Measurements from ENCODE around the gene RNLS.
"Not testable (repeated sequence)": the region's sequence is repeated elsewhere in the genome, so short reads cannot be mapped to it uniquely, and the experiment has no call there.

The RNLS gene

DNA sequence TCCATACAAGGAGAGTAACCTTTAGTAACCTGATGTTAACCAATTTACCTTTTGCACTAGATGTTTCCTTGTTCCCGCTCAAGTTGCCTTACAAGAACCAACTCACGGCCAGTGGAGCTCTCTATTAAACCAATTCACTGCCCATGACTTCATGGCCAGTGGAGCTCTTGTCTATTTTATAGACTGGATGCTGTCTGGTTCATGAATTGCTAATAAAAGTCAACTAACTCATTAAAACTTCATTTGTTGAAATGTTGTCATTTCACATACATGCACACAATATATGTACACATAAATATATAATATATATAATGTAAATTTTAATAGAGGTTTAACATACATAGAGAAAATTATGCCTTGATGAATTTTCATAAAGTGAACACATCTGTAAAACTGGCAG is 216.3 kb downstream of the RNLS start:
- FAIRE-seq: no peak
- TF ChIP-seq, protein P1, sequence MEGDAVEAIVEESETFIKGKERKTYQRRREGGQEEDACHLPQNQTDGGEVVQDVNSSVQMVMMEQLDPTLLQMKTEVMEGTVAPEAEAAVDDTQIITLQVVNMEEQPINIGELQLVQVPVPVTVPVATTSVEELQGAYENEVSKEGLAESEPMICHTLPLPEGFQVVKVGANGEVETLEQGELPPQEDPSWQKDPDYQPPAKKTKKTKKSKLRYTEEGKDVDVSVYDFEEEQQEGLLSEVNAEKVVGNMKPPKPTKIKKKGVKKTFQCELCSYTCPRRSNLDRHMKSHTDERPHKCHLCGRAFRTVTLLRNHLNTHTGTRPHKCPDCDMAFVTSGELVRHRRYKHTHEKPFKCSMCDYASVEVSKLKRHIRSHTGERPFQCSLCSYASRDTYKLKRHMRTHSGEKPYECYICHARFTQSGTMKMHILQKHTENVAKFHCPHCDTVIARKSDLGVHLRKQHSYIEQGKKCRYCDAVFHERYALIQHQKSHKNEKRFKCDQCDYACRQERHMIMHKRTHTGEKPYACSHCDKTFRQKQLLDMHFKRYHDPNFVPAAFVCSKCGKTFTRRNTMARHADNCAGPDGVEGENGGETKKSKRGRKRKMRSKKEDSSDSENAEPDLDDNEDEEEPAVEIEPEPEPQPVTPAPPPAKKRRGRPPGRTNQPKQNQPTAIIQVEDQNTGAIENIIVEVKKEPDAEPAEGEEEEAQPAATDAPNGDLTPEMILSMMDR (IDR thresholded peaks at IDR 0.05; ENCODE audit: insufficient read depth, missing control alignments): no peak
- no peak for DNase-seq (ENCODE audit: insufficient read length, low spot score)

DNA sequence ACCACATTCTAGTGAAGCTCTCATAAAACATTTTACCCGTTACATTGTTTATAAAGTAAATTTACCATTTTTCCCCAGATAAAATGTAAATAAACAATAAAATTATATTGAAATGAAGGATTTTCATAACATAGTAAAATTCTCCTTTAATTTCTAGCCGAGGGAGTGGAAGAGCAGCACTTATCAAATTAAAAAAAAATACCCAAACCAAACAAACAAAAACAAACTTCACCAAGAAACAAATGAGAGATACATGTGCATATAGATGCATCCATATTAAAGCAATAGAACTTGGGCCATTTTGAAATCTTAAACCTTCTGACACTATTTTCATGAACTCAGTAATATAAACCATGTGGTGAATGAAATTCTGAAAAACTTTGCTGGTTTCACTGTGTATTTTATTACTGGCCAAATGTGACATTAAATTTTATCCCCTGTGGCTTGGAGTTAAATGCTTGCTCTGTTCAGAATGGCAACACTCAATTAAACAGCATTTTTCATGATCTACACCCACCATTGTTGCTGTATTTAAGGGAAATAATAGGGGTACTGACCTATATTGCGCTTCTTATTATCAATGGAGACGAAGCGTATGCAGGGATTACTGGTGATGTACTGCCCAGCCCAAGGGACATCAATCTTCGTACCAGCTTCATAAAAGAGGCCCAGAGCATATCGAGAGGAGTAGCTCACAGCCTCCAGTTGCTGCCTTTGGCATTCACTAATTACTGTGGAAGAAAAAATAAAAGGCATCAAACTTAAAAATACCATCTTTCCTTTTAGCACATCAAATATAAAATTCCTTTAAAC is 220.9 kb downstream of the RNLS start:
- no peak for FAIRE-seq
- DNase-seq (ENCODE audit: insufficient read length, low spot score): no peak
- TF ChIP-seq, protein P1 (IDR thresholded peaks at IDR 0.05; ENCODE audit: insufficient read depth, missing control alignments): no peak

DNA sequence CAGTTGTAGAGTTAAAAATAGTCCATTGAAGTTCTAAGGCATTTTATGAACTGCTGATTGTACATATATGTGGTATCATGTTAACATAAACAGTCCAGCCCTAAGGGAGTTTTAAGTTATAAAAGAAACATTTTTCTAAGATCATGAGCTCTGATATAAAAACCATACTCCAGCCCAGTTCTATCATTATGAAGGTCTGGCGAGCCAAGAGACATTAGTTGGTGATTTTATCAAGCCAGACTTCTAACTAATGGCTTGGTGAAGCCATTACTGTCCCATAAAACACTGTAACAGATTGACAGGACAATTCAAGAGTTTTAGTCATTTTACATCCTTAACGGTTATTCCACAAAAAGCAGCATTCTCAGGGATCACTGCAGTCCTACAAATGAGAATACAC is 221.6 kb downstream of the RNLS start:
- FAIRE-seq: no peak
- no peak for DNase-seq (ENCODE audit: insufficient read length, low spot score)
- TF ChIP-seq, protein P1 (IDR thresholded peaks at IDR 0.05; ENCODE audit: insufficient read depth, missing control alignments): no peak

DNA sequence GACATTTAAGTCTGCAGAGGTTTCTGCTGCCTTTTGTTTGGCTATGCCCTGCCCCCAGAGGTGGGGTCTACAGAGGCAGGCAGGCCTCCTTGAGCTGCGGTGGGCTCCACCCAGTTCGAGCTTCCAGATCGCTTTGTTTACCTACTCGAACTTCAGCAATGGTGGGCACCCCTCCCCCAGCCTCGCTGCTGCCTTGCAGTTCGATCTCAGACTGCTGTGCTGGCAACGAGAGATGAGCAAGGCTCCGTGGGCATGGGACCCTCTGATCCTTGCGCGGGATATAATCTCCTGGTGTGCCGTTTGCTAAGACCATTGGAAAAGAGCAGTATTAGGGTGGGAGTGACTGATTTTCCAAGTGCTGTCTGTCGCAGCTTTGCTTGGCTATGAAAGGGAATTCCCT is 227.4 kb downstream of the RNLS start:
- DNase-seq (ENCODE audit: insufficient read length, low spot score); FAIRE-seq: not testable (repeated sequence)

DNA sequence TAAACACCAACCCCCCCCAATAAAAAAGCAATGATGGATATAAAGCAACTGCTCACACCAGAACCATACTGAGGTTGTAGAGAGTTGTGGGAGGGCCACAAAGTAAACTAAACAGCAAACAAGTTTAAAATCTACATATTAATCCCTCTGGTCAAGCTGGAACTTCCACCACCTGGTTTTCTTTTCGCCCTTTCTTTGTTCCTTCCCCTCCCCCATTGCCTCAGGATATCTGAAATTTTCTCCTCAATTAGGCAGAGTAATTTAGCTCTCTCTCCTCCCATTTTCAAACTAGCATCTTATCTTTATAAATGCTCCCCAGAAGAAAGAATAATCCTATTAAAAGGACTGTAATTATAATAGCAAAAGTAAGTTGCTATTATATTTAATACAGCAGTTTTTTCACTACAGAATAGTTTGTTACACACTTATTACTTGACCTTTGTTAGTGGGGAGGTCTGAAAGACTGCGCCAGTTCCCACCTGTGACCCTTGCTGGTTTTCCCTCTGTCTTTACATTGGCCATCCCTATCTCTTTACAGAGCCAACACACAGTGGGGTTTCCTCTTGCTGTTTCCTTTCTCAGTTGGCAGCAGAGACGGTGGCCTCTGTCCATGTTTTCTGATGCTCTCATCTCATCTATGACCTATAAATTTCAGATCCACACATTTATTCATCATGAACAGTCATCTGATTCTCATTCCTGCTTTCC is 235.4 kb downstream of the RNLS start:
- TF ChIP-seq, protein P1 (IDR thresholded peaks at IDR 0.05; ENCODE audit: insufficient read depth, missing control alignments): no peak
- FAIRE-seq: no peak
- no peak for DNase-seq (ENCODE audit: insufficient read length, low spot score)

DNA sequence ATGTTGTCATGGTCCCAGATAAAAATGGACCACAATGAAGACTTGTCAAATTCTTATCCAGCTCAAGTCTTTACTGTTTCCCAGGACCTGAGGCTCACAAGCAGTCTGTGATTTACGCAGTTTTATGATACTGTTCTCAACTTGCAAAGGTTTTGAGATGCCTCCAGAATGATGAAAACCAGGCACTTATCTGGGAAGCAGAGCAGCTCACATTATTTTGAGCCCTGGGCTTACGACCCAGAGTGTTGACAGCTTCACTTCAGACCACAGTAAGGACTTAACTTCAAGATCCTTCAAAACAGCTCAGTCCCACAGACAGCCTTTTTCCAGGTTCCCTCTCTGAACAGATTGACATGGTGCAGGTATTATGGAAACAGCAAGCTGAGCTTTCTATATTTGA is 236.1 kb downstream of the RNLS start:
- no peak for FAIRE-seq
- TF ChIP-seq, protein P1 (IDR thresholded peaks at IDR 0.05; ENCODE audit: insufficient read depth, missing control alignments): no peak
- DNase-seq (ENCODE audit: insufficient read length, low spot score): no peak

DNA sequence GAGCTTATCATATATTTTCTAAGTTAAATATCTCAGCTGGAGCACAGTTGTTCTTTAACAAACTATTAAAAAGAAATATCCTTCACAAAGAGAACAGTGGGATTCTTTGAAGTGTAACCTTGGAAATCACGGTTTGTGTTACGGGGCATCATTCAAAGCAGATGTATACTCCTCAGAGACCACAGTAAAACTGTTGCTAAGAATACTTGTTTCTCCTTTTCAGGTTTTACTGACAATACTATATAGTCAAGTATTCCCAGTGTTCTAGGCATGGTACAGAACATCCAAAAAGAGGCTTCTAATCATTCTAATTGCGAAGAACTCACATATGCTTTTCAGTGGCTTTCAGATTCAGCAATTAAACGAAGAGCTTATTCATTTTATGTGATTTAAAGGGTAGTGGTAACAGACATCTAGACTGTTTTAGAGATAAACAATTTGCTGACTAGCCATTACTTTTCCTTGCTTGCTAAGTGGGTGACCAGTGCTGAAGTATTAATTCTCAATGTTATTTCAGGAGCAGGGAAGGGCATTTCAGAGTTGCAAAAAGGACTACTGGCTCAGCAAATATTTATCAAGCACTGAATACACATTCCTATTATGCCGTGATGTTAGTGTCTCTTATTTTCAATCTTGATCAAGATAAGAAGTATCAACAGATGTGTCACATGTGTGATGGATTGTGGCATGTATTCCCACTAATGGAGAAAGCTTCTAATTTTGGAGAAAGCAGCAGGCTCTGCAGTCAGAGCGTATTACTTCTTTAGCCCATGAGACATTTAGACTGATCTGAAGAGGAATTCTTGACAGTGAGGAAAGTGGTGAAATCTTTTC is 236.8 kb downstream of the RNLS start:
- DNase-seq (ENCODE audit: insufficient read length, low spot score) (no peak), FAIRE-seq (no peak)
- TF ChIP-seq, protein P1 (IDR thresholded peaks at IDR 0.05; ENCODE audit: insufficient read depth, missing control alignments): no peak
